ENCODE measurements around the gene RNF144B. TPM values are rescaled to one million over a fixed set of nuclear protein-coding genes. Genes with fewer than 3 reads are reported as not detected.

RNF144B gene
- polyA plus RNA-seq, 3 donors = 25.6 to 31.0 (median 27.9) TPM

DNA sequence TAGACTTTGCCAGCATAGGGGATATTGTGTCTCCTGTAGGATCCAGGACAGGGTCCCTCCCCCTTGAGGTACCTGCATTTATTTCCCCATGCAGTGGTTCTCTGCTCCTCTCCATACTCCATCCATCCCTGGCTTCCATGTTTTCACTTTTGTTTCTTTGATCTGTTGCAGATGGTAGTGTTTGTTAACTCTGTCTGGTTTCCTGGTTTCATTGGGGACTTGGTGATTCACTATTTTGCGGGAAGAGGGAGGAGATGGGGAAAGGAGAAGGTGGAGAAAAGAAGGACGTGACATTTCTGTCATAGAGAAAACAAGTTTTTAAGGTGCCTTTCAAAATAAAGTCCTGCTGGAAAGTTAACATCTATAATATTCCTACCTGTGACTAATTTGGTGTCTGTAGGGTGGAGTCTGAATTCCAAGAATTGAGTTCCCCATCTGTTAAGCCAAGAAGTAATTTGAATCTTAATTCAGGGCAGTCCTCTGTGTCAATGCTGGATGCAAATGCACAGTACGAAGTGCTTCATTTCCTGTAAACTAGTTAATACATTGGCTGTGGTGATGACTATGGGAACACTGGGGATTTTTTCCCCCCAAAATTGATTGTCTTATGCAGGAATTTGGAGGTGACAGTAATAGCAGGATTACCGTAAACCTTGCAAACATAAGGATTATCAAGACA is 6.9 kb upstream of the RNF144B start:
- Histone ChIP-seq H2AFZ (ENCODE audit: insufficient read depth, low read depth, low read length, poor library complexity, severe bottlenecking) (no peak overlapping the region), H3K27ac (ENCODE audit: low read depth in 1 of 2, low read length in 2 of 2) (no peak overlapping the region), H3K4me2 (replicated peaks; ENCODE audit: extremely low read depth, low read length, poor library complexity, severe bottlenecking) (no peak overlapping the region), H3K4me1 (ENCODE audit: control insufficient read depth in 1 of 2, insufficient read depth in 2 of 2, low read length in 2 of 2) (no peaks in the 10 kb centered on the region), H3K27me3 (ENCODE audit: control insufficient read depth in 2 of 2, insufficient read depth in 2 of 2, low read length in 2 of 2) (no peaks in the 10 kb centered on the region), H4K20me1 (ENCODE audit: insufficient read depth, low read length) (no peaks in the 10 kb centered on the region), H3K9ac (ENCODE audit: insufficient read depth, low read length, poor library complexity, severe bottlenecking) (no peak overlapping the region), H3K79me2 (ENCODE audit: insufficient read depth, low read length) (no peaks in the 10 kb centered on the region), H3K4me3 (replicated peaks in 1 of 3; ENCODE audit: low read depth in 2 of 3, low read length in 3 of 3) (no peak overlapping the region), H3K36me3 (replicated peaks in 1 of 2; ENCODE audit: control insufficient read depth in 1 of 2, insufficient read depth in 2 of 2, low read length in 2 of 2) (no peaks in the 10 kb centered on the region), H3K9me3 (replicated peaks in 1 of 2; ENCODE audit: control insufficient read depth in 1 of 2, insufficient read depth in 1 of 2, low read length in 2 of 2) (no peaks in the 10 kb centered on the region)
- Mint-ChIP-seq H3K9me3 (peaks cover 0 to 4% (median 1%) of the 10 kb centered on the region in 7 donors), H3K36me3 (no peaks in the 10 kb centered on the region), H3K4me1 (peaks cover 6% of the 10 kb centered on the region), H3K27ac (peak overlapping the region in 1 of 7 donors; percentile 2), H3K27me3 (ENCODE audit: low read depth in 3 of 3) (peaks cover 0 to 5% (median 2%) of the 10 kb centered on the region in 3 donors), H3K4me3 (no peak overlapping the region)
- TF ChIP-seq, protein P1, sequence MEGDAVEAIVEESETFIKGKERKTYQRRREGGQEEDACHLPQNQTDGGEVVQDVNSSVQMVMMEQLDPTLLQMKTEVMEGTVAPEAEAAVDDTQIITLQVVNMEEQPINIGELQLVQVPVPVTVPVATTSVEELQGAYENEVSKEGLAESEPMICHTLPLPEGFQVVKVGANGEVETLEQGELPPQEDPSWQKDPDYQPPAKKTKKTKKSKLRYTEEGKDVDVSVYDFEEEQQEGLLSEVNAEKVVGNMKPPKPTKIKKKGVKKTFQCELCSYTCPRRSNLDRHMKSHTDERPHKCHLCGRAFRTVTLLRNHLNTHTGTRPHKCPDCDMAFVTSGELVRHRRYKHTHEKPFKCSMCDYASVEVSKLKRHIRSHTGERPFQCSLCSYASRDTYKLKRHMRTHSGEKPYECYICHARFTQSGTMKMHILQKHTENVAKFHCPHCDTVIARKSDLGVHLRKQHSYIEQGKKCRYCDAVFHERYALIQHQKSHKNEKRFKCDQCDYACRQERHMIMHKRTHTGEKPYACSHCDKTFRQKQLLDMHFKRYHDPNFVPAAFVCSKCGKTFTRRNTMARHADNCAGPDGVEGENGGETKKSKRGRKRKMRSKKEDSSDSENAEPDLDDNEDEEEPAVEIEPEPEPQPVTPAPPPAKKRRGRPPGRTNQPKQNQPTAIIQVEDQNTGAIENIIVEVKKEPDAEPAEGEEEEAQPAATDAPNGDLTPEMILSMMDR (IDR thresholded peaks at IDR 0.05) = no peak
- intact Hi-C loops (cut with micrococcal nuclease) = loop anchor here (10.0 kb wide), 3 partner anchors 55 to 115 kb away; partner anchors contain the start of gene DEK (in 1 of the 2)
- no peak for DNase-seq
- WGBS (ENCODE audit: insufficient coverage) = 100% methylated on average over 1 of the region's 4 CpGs

DNA sequence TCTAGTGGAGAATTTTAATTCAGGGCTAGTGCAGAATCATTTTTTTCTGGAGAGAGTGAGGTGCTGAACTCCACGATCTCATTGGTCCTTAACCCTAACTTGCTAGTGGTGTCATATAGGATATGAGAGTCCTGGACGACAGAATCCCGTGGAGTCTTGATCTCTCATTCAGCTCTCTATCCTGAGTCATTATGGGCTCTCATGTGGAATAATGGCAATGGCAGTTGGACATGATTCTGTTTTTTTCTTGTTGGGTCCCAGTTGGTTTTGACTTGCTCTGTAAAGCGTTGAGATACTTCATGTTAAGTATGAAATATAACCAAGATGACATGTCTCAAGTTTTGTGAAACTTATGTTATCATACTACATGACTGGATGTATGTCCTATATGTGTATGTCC is 6.3 kb upstream of the RNF144B start:
- intact Hi-C loops (cut with micrococcal nuclease) = loop anchor here (10.0 kb wide), 3 partner anchors 54 to 116 kb away; partner anchors contain the start of gene DEK (in 1 of the 2)
- 100% methylated on average over 3 of the region's 4 CpGs for WGBS (ENCODE audit: insufficient coverage)
- no peaks in the 10 kb centered on the region for H3K9me3 ChIP-seq (replicated peaks in 1 of 2; ENCODE audit: control insufficient read depth in 1 of 2, insufficient read depth in 1 of 2, low read length in 2 of 2)
- Mint-ChIP-seq H3K4me3 (no peak overlapping the region), H3K4me1 (peaks cover 6% of the 10 kb centered on the region), H3K36me3 (no peaks in the 10 kb centered on the region), H3K9me3 (peaks cover 0 to 4% (median 1%) of the 10 kb centered on the region in 7 donors), H3K27me3 (ENCODE audit: low read depth in 3 of 3) (peaks cover 0 to 3% (median 2%) of the 10 kb centered on the region in 3 donors), H3K27ac (no peak overlapping the region)
- no peak overlapping the region for H2AFZ ChIP-seq (ENCODE audit: insufficient read depth, low read depth, low read length, poor library complexity, severe bottlenecking)
- no peak overlapping the region for H3K9ac ChIP-seq (ENCODE audit: insufficient read depth, low read length, poor library complexity, severe bottlenecking)
- H3K4me2 ChIP-seq (replicated peaks; ENCODE audit: extremely low read depth, low read length, poor library complexity, severe bottlenecking) = no peak overlapping the region
- TF ChIP-seq, protein P1 (IDR thresholded peaks at IDR 0.05) = no peak
- H3K4me1 ChIP-seq (ENCODE audit: control insufficient read depth in 1 of 2, insufficient read depth in 2 of 2, low read length in 2 of 2) = no peaks in the 10 kb centered on the region
- no peak overlapping the region for H3K27ac ChIP-seq (ENCODE audit: low read depth in 1 of 2, low read length in 2 of 2)
- H3K27me3 ChIP-seq (ENCODE audit: control insufficient read depth in 2 of 2, insufficient read depth in 2 of 2, low read length in 2 of 2) = no peaks in the 10 kb centered on the region
- no peak overlapping the region for H3K4me3 ChIP-seq (replicated peaks in 1 of 3; ENCODE audit: low read depth in 2 of 3, low read length in 3 of 3)
- no peak for DNase-seq
- H3K79me2 ChIP-seq (ENCODE audit: insufficient read depth, low read length) = no peaks in the 10 kb centered on the region
- H3K36me3 ChIP-seq (replicated peaks in 1 of 2; ENCODE audit: control insufficient read depth in 1 of 2, insufficient read depth in 2 of 2, low read length in 2 of 2) = no peaks in the 10 kb centered on the region
- H4K20me1 ChIP-seq (ENCODE audit: insufficient read depth, low read length) = no peaks in the 10 kb centered on the region
